Iris pigment epithelial cell (primary cell): ENCODE data around the gene MAD1L1.
"Not testable (repeated sequence)": the region's sequence is repeated elsewhere in the genome, so short reads cannot be mapped to it uniquely, and the experiment has no call there.

Experiments used
- DNase-seq: peaks from one replicate; pipeline ENCODE4 v3.0.0-alpha.2; 2011; ENCODE audit warnings: low read depth

Gene MAD1L1

GRCh38 chr7:1837696-1838543 lies 394.8 kb downstream of the MAD1L1 start:
- DNase-seq, result not testable (repeated sequence)

- DNase-seq, result not testable (repeated sequence)
These were observed 400.7 kb downstream of the MAD1L1 start for GRCh38 chr7:1831933-1832535.

DNA sequence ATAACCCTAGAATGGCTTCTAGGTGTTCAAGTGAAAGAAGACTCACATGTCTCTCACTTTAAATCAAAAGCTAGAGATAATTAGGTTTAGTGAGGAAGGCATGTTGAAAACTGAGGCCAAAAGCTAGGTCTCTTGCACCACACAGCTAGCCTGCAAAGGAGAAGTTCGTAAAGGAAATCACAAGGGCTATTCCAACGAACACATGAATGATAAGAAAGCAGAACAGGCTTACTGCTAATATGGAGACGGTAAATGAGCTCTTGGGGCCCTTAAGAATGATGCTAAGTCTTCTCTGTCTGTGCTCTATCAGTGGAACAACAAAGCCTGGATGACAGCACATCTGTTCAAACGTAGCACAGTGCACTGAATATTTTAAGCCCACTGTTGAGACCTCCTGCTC lies 401.3 kb downstream of the MAD1L1 start:
- DNase-seq, result not testable (repeated sequence)

GRCh38 chr7:1829668-1830067 lies 403.1 kb downstream of the MAD1L1 start:
- not testable (repeated sequence) for DNase-seq

GRCh38 chr7:1829111-1829510 lies 403.6 kb downstream of the MAD1L1 start:
- DNase-seq, result no peak

GRCh38 chr7:1828170-1828569 lies 404.6 kb downstream of the MAD1L1 start:
- DNase-seq, result not testable (repeated sequence)

GRCh38 chr7:1827521-1827981 lies 405.2 kb downstream of the MAD1L1 start:
- not testable (repeated sequence) for DNase-seq

- DNase-seq, result not testable (repeated sequence)
These were observed 405.8 kb downstream of the MAD1L1 start for GRCh38 chr7:1826931-1827330.

DNA sequence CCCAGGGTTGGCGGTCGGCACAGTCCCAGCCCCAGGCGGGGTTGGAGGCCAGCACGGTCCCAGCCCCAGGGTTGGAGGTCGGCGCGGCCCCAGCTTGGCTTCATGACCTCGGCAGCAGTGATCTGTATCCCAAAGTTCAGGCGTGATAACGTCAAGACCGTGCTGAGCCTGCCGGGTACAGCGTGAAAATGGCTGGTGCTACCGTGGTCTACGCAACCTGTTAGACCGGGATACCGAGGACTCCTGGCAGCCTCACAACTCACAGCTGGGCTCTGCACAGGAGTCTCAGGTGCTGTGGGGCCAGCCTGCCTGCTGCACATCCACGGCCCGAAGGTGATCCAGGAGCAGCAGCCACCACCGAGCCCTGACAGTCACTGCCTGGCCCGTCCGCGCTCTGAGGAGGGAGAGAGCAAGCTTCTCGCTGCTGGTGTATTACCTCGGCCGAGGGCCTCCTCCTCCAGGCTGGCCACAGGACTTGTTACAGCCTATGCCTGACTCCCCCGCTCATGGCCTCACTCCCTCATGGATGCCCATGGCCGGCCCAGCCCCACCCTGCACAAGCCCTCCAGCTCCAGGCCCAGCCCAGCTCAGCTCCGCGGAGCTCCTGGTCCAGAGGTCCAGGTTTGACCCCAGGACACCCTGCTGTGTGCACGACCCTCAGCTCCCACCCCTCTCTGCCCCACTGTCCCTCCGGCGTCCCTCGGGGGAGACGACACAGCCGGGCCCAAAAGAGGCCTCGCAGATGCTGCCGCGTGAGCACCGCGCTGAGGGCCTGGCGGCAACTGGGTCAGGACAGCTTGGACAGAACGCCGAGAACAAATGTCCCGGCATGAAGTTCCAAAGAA lies 406.6 kb downstream of the MAD1L1 start:
- DNase-seq, result no peak

- not testable (repeated sequence) for DNase-seq
These were observed 407.2 kb downstream of the MAD1L1 start for GRCh38 chr7:1825647-1825896.

GRCh38 chr7:1824882-1825646 lies 407.7 kb downstream of the MAD1L1 start:
- not testable (repeated sequence) for DNase-seq

- not testable (repeated sequence) for DNase-seq
These were observed 408.4 kb downstream of the MAD1L1 start for GRCh38 chr7:1824151-1824881.

- no peak for DNase-seq
These were observed 409.2 kb downstream of the MAD1L1 start for GRCh38 chr7:1823376-1824150.

DNA sequence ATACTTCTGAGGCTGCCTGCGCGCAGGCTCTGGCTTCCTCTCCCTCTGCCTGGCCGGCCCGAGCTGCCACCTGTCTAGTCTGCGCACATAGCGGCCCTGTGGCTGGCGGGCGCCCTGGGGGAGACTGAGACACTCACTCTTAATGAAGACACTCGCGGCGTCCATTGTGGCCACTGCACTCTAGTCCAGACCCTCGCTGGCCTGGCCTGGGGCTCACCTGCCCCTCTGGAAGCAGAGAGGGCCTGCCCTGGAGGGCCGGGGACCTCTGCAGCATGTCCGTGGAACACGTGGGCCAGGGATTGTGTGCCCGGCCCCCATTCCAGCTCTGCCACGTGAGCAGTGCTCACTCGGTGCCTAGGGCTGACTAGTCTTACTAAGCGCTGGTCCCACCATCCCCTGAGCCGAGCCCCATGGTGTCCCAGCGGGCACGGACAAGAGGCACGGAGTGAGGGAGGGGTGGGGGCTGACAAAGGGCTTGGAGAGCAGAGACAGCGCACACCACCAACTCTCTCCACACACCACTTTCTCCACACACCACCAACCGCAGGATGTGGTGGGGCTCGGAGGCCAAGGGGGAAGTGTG lies 413.4 kb downstream of the MAD1L1 start:
- no peak for DNase-seq

DNA sequence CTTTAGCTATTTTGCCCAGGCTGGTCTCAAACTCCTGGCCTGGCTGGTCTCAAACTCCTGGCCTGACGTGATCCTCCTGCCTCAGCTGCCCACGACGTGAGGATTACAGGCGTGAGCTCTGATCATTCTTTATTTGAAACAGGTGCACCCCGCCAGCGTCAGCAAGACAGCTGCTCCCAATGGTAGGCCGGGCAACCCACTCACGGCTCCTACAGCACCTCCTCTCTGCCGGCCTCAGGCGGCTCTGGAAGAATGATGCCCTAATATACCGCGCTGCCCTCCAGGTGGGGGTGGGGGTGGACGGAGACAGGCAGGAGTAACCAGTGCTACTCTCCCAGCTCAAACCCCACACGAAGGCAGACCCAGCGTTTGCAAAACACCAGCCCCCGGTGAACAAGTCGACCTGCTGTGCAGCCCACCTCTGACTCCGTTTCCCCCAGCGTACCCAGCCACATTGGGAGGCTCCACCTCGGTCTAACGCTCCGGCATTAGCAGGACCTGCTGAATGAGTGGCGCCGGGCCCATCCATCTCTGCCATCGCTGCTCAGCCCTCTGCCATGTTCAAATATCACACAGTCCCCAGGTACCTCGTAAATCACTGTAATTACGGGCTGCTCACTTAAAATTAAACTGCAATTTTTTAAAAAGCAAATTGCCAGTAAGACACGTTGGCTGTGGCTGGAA lies 414.0 kb downstream of the MAD1L1 start:
- DNase-seq, result no peak

DNA sequence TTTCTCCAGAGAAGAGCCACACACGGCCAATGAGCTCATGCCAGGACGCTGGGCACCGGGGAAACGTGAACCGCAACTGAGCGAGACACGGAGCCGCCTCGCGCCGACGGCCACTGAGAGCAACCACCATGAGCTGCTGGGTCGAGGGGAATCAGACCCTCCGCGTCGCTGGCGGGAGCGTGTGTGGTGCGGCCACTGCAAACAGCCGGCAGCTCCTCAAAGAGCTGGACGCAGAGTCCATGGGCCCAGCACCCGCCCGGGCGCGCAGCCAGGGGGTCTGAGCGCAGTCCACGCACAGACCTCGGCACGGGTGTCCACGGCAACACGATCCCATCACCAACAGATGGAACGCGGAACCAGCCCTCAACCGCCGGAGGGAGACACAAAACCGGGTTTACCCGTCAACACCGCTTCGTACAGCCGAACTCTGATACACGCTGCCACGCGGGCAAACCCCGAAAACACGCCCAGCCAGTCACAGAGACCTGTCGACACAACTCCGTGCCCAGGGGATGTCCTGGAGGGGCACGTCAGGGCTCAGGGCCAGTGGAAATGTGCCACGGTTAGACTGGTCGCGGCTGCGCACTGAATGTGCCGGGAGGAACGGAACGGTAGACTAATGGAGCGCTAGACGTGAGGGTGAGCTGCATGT lies 415.6 kb downstream of the MAD1L1 start:
- no peak for DNase-seq

- not testable (repeated sequence) for DNase-seq
These were observed 416.3 kb downstream of the MAD1L1 start for GRCh38 chr7:1816451-1816850.

- DNase-seq, result not testable (repeated sequence)
These were observed 417.0 kb downstream of the MAD1L1 start for GRCh38 chr7:1815551-1816281.
